Smooth muscle cell of the brain vasculature (primary cell): Measurements from ENCODE around the gene PIEZO1.

Source experiments
- DNase-seq: peaks from one replicate; pipeline ENCODE4 v3.0.0-alpha.2; 2012; ENCODE audit warnings: low read depth, low spot score

The PIEZO1 gene

DNA sequence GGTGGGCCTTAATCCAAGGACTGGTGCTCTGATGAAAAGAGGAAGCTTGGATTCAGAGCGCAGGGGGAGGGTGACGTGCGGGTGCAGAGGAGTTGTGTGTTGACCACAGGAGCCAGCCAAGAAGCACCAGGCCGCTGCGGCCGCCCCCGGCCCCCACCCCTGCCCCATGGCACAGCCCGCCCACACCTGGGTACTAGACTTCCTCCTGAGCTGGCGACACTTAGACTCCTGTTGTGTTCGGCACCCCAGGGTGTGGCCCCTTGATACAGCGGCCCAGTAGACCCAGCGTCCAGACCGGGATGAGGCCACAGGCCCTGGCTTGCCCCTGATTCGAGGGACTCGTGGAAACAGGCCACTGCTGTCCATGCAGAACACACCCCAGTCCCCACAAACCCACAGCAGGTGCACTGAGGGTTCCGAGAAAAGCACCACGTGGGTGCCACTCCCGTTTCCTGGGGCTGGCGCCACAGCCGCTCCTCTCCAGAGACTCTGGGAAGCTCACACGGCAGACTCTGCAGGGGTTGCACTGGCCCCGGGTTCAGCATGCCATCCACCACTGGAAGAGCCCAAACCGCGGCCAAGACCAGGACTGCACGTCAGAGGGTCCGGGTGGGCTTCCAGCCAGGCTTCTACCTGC lies 93.0 kb downstream of the PIEZO1 start:
- DNase-seq: no peak

DNA sequence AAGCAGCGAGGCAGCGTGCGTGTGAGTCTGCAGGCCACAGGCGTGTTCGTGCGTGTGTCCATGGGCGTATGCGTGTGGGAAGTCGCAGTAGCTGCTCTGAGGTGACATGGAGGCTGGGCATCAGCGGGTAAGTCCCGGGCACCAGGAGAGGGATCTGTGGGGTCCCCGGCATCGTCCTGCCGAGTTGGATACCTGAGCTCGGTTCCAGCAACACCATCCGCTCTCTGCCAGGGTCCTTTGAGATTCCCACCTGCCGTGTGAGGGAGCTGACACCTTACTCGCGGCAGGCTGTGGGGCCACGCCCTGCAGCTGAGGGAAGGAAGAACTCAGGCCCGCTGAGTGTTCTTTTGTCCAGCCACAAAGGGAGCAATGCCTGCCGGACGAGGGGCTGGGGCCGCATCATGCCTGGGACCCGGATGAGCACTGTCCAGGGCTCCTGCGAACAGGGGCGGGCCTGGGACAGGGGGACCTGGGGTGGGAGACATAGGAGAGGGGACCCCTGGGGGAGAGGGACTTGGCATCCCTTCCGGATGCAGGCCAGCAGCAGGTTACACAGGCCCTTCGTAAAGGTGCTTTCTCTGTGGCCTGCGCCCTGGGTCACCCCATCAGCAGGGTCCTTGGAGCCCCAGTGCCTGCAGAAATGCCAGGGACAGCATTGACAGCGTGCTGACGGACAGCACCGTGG lies 93.7 kb downstream of the PIEZO1 start:
- no peak for DNase-seq

DNA sequence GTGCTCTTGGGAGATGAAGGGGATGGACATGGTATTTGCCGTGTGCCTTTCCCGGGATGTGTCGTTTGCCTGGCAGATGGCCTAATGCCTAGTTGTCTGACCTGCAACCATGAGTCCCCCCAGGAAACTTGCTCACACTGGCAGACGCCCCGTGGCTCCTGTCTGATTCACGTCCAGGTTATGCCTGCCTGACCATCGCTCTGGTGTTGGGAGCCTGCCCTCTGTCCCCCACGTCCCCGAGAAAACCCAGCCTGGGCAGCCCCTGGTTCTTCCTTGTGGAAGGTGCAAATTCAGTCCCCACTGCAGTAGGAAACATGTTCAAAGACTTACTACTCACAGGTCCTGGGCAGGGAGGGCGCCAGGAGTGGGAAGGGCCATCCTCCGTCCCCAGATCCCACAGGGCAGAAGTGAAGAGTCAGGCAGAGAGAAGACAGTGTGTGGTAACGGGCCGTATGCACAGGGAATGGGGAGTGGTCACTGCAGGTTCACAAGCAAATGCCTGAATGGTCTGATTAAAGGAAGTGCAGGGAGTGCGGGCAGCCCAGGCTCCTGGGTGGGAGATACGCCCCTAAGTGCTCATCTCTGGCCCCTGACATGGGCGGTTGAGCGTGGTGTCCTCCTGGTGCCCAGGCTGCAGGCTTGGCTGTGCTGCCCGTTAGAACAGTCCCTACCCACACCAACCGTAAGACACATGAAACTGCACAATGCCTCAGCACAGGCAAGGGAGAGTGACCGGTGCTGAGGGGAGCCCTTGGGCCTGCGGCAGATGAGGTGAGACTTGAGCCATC lies 94.5 kb downstream of the PIEZO1 start:
- DNase-seq: no peak

DNA sequence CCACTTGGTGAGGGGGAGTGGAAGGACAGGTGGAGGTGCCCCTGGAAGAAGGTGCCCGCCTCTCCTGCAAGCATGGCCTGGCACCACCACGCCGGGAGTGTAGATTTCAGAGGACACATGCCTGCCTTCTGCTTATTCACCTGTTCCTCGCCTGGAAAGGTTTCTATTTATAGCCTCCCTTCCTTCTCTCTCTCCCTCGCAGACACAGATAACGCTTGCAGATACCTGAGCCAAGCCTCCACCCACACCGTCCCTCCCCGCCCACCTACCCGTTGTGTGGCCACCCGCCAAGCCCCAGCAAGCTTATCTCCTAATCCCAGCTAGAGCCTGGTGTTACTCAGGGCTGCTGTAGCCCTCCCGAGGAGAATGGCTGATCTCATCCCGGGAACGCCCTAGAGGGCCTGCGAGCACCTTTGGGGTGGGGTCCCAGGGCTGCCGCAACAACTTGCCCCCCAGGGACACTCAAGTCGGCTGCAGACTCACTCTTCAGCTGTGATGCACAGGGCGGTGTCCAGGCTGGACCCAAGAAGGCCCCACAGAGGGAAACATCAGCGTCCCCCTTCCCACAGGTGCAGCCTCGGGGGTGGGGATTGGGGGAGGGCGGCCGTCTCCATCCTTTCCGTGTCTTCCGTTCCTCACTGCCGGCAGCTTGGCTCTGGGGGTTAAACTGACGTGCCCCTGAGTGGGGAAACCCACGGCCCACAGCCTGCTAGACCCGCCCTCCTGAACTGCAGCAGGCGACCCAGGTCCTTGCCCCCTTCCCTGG lies 96.8 kb downstream of the PIEZO1 start:
- DNase-seq: no peak

DNA sequence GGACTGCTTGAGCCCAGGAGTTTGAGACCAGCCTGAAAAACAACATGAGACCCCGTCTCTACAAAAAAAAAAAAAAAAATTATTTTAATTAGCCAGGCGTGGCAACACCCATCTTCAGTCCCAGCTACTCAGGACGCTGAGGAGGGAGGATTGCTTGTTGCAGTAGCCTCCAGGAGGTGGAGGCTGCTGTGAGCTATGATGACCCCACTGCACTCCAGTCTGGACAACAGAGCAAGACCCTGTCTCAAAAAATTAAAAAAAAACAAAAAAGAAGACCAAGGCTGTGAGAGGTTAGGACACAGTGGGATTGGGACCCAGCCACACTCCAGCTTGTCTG lies 97.4 kb downstream of the PIEZO1 start:
- no peak for DNase-seq

DNA sequence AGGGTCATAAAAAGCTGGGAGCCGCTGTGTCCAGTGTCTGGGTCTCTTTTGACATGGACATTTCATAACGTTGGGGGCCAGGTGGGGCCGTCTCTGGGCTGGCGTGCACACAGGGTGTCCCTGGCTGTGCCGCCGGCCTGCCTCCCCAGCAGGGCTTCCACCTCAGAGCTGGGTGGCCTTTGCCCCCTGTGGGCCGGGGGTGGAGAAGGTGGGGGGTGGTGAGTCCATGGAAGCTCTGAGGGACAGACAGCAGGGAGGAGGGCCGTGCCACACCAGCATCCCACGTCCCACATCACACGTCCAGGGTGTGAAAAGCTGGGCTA lies 97.8 kb downstream of the PIEZO1 start:
- DNase-seq: no peak

DNA sequence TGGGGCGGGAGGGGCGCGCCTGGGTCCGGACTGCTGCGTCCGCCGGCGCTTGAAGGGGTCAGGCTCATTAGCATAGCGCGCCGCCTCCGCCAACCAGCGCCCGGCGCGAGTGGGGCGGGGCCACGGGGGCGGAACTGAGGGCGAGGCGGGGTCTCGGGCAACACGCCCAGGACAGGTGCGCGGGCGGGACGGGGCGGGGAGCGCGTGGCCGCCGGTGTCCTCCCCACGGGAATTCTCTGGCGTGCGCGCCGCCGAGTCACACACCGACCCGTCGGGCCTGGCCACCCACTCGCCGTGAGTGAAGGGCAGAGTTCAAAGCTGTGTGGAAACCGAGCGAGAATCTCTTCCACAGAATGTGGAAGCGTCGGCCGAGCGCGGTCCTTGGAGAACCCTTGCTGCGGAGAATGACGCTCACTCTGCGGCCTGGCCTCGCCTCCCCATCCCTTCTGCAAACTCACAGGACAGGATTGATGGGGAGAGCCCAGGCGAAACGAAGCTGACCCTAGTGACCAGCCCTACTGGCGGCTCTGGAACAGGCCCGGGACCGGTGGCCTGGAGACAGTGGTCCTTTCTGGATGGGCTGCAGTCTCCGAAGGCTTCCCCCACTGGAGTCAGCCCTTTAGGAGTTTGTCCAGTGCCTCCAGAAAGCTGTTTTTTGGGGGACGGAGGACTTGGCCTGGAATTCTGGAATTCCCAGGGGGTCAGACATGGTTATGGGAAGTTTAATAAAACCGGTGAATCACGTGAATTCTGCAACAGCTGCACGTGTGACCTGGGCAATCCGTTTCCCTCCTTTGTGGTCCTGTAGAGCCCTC lies 98.4 kb downstream of the PIEZO1 start, which contains the start of gene SNAI3:
Gene SNAI3, minus strand, starts transcription at position 69 of the 815 bp plus-strand sequence. CDS start 101 bp downstream, outside the sequence.
- no peak for DNase-seq

DNA sequence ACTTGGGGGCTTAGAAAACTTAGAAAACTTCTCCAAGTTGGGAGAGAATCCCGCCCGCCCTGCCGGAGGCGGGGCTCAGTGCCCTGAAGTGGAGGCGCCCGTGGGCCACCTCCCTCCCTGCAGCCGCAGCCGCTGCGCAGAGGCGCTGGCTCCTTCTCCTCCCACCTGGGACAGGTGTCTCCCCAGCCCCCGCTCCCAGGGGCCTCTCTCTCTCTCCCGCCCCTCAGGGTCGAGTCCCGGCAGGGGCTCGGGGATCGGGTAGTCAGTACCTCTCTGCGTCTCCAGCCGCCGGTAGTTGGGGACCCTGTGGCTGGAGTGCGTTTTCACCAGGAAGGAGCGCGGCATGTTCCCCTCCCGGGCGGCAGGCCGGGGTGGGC lies 99.0 kb downstream of the PIEZO1 start:
- no peak for DNase-seq

DNA sequence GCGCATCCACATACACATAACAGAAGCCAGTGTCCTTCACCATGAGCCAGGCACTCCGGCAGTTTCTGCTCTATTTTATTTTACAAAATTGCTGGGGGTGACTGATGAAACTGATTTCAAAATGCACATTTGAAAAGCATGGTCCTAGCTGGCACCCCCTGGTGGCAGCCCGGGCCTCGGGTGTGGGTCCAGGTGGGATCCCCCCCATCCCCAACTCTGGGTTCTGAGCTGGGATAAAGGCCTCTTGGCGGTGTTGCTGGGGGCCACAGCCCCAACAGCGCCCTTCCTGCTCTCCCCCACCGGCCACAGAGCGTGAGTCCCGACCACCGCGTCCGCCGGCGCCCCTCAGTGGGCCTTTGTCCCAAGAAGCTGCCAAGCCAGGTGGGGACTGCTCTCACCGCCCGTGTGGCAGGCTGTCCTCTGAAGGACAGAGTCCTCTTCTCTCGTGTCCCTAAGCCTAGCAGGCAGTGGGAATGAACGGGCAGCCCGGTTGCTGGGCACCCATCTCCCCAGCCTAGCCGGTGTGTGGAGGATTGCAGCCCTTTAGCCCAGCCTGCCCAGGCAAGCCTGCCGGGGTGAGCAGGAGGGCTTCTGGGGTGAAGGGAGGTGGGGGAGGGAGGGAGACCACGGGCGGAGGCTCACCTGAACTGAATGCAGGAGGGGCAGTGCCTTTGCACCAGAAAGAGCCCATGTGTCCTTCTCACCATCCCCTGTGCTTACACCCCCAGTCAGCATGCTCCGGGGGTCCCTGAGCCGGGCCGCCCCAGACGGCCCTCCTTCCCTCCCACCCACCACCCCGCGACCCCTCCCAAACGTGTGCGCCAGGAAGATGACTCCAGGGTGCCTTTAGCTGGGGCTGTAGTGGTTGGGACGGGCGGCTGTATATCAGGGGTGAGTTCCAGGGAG lies 99.6 kb downstream of the PIEZO1 start:
- DNase-seq: no peak

DNA sequence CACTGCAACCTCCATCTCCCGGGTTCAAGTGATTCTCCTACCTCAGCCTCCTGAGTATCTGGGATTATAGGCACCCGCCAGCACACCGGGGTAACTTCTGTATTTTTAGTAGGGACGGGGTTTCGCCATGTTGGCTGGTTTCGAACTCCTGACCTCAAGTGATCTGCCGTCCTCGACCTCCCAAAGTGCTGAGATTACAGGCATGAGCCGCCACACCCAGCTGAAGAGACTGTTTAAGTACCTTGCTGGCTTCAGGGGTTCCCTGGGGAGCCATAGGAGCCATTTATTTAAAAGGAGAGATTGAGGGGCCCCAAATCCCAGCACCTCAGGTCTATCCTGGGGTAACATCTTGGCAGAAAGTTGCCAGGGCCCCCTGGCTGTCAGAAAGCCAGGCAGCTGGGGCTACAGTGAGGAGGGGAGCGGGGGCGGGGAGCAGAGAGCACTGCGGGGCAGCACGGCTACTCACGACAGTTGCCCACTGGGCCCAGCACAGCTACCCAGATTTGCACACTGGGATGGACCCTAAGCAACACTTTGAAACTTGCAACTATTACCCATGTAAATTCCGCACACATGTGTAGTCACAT lies 100.4 kb downstream of the PIEZO1 start:
- DNase-seq: no peak

DNA sequence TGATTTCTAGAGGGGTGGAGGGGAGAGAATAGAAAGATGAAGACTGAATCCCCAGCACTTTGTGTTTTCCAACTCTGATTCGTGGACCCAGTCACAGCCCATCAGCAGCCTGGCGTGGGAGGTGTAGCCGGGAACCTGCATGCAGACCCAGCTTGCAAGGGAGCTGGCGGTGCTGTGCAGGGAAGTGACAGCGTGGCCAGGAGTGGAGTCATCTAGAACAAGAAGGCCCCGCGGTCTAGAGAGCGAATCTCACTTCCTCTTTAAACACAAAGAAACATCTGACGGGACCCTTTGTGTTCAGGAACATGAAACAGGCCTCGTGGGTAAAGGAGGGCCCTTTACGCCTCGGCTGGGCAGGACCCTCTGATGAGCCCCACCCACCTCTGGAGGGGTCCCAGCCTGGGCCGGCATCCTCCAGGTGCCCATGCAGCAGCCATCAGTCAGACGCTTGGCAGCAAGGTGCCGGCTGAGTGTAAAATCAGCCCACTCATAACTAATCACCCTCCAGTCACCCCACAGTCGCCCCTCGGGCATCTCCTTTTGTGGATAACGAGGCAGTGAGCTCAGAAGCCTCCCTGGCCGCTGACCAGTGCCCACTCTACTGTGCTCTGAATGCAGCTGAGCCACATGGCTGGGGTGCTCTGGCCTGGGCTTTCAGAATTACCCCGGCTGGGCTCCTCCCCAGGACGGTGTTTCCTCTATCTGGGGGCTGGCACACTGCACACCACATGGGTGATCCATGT lies 103.1 kb downstream of the PIEZO1 start:
- DNase-seq: no peak

DNA sequence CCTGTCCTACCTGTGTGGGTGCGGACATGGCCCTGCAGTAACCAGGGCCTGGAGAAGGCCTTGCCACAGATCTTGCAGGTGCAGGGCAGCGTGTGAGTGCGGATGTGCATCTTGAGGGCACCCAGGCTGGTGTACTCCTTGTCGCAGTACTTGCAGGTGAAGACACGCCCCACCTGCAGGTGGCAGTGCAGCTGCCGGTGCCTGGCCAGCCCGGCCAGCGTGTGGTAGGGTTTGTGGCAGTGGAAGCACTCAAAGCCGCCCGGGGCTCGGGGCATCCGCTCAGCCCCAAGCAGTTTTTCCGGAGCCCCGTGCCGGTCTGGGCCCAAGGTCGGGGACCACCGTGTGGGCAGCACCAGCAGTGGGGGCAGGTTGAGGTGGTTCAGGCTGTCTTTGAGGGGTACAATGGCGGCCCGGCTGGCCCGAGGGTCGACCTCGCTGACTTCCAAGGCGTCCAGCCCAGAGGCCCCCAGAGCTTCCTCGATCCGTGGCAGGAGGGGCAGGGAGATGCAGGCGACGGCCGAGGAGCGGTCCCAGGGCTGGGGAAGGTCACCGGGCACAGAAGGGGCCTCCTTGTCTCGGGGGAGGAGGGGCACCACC lies 103.8 kb downstream of the PIEZO1 start:
- no peak for DNase-seq

DNA sequence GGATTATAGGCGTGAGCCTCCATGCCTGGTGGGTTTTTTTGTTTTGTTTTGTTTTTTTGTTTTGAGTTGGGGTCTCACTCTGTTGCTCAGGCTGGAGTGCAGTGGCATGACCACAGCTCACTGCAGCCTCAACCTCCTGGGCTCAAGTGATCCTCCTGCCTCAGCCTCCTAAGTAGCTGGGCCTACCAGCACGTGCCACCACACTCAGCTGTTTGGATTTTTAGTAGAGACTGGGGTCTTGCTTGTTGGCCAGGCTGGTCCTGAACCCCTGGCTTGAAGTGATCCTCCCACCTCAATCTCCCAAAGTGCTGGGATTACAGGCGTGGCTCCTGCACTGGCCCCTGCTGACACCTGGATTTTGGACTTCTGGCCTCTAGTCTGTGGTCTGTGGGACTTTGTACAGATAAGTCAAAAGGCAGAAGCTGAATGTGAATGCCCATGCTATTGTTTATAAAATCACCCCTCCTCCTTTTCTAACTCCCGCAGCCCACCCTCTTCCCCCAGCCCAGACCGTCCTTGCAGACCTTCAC lies 104.4 kb downstream of the PIEZO1 start:
- no peak for DNase-seq

DNA sequence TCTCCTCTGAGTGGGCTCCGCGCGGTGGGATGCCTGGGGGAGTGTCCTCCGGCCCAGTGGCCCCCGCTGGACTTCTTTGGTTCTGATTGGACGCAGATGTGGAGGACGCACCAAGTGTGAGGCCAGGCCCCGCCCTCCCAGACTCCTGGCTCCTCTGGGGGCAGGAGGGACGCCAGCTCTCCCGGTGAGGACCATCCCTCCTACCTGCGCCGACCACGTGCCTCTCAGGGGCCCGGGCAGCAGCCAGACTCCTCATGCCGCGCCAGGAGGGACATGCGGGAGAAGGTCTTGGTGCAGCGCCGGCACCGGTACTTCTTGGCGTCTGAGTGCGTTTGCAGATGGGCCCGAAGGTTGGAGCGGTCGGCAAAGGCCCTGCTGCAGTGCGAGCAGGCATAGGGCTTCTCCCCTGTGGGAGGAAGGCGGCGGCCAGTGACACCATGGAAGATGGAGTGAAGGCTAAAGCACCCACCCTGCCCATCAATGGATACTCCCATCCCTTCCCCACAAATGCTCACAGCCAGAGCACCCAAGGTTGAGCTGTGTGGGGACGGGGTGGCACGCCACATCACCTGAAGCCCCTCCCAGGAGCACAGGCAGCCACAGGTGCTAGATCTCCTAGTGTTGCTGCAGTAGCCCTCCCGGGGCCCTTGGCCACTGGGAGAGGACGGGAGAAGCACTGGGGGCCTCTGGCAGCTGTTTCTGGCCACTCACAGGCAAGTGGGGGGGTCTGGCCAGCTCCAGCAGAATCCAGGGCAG lies 106.6 kb downstream of the PIEZO1 start:
- DNase-seq: no peak

DNA sequence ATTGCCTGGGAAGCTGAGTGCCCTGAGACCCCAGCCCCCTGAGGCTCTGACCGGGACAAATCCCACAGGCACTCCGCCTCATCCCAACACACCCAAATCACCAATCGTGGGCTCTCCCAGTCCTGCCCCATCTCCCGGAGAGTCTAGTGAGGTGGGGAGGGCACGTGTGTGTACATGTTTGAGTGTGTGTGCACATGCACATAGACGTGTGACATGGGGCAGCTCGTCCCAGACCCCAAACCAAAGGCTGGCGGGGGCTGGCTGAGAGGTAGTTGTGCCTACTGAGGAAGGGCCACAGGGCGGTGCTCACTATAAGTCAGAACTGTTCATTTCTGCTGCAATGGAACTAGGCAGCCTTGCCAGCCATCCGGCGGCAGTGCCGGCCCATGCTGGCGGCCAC lies 107.3 kb downstream of the PIEZO1 start:
- no peak for DNase-seq

DNA sequence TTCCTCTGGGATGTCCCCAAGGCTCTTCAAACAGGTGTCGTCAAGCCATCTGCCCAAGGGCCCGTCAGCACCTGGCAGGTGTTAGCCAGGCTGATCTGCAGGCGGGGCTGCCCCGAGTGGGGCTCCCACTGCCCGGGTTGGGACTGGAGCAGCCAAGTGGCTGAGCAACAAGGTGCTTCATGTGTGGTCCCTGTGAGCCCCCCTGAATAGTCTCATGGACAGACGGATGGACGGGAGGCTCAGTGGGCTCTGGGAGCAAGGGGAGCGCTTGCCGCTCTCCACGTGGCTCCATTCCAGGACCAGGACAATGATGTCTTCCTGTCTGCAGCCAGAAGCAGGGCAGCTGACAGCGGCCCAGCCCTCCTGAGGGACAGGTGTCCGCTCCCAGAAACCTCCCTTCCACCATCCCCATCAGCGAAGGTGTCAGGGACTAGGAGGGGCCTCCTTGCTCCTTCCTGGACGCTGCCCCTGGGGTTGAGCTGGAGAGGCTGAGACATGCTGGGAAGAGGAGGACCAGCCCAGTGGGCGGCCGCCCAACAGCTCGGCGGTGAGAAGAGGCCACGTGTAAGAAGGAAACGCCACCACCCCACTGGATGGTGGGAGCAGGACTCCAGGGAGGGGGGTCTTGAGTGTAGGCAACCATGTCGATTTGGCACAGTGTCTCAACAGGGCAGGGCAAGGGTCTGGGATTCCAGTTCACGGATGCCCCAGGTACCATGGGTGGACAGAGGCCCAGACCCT lies 108.3 kb downstream of the PIEZO1 start:
- no peak for DNase-seq

DNA sequence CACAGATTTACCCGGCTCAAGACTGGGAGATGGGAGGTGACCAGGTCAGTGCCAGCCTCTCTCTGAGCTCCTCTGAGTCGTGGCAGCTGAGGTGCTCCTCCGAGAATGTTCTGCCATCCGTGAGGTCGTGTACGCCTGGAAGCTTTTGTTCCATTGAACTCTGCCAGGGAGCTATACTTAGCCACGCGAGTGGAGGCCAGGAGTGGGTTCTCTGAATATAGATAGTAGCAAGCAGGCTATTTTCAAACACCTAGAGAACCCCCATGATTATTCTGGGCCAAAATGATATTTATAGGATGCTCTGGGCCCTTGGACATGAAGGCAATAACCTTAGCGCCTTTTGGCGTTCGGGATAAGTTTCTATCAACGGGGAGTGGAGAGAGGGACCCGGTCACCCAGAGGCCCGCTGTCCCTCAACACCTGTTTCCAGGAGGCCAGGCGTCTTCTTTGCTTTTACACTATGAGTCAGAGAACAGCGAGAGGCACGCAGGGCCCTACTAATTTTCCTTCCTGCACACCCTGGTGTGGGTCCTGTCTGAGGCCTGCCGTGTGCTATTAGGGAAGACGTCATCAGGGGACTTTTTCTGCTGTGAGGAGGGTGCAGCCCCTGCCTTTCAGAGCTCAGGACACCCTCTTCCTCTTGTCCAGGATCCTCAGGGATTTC lies 111.2 kb downstream of the PIEZO1 start:
- no peak for DNase-seq
